ENCODE results near the gene EPX. TPM values are rescaled to one million over a fixed set of nuclear protein-coding genes. Genes with fewer than 3 reads are reported as not detected.

Gene EPX
- total and polyA plus RNA-seq, 2 of the 4 experiments (the other 2 are of a cell fraction): not detected

DNA sequence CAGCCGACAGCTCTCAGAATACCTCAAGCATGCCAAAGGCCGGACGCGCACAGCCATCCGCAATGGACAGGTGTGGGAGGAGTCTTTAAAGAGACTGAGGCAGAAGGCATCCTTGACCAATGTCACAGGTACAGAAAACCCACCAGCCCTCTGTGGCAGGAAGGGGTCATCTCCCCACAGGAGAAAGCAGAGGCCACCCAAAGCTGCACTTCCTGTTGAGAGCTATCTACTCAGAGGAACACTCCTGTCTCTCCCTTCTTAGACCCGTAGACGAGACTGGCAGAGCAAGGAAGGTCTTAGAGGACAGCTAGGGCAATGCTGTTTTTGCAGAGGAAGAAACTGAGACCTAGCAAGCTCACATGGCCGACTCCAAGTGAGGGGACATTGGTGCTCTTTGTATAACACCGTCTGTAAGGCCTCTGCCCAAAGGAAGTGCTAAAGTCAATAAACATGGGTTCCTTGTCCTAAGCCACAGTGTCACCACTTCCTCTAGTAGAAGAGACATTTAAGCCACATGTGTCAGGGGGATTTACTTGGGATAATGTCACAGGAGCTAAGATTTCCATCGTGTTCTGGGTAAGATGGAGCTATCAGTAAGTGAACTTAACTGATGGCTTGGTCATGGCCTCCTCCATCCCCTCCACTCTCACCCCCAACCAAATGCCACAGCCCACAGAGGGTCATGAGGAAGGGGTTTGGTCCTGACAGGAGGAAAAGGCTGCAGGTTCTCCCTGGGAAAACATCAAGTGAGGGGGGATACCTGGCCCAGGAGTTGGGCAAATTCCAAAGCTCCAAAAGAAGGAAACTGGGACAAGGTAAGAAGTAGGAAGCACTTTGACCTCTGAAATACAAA, 55.2 kb downstream of the EPX start:
- no peak overlapping the region for H4K5ac ChIP-seq (ENCODE audit: low read depth, low read length)
- in situ Hi-C loops (cut with MboI; ENCODE audit: low sequenced_read_pairs): no loop called here
- no peak overlapping the region for H2BK120ac ChIP-seq (ENCODE audit: low read depth, low read length)
- no peaks in the 10 kb centered on the region for H3K9me1 ChIP-seq (ENCODE audit: insufficient read depth, low read length)
- H3K14ac ChIP-seq (replicated peaks; ENCODE audit: low read depth, low read length): no peak overlapping the region
- no peak overlapping the region for H3K18ac ChIP-seq (ENCODE audit: low read depth, low read length)
- no peak overlapping the region for H3K27ac ChIP-seq (ENCODE audit: insufficient read depth, low read length)
- no peaks in the 10 kb centered on the region for H4K20me1 ChIP-seq (ENCODE audit: insufficient read depth, low read length)
- H3K23ac ChIP-seq (ENCODE audit: low read depth, low read length): no peak overlapping the region; the same call in 1 of the 2 replicates
- H3K27me3 ChIP-seq (ENCODE audit: control insufficient read depth, insufficient read depth, low read length): peaks cover 69% of the 10 kb centered on the region
- ATAC-seq (ENCODE audit: low read depth) (no peak), DNase-seq (no peak)
- no peaks in the 10 kb centered on the region for H3K4me1 ChIP-seq (ENCODE audit: control insufficient read depth, insufficient read depth, low read length)
- H3K9me3 ChIP-seq (ENCODE audit: control insufficient read depth, insufficient read depth, low read length): no peaks in the 10 kb centered on the region
- H3K56ac ChIP-seq (ENCODE audit: extremely low read depth, insufficient read depth, low read length): no peak overlapping the region
- H4K91ac ChIP-seq (ENCODE audit: insufficient read depth, low read depth, low read length): no peak overlapping the region
- H2AK9ac ChIP-seq (replicated peaks; ENCODE audit: low read depth, low read length, poor library complexity): no peak overlapping the region
- dilution Hi-C loops (cut with HindIII; ENCODE audit: low sequenced_read_pairs, unreplicated experiment): no loop called here
- H2BK5ac ChIP-seq (ENCODE audit: low read depth, low read length, poor library complexity, severe bottlenecking): no peak overlapping the region
- no peak overlapping the region for H2BK15ac ChIP-seq (ENCODE audit: low read depth, low read length)
- no peak overlapping the region for H3K9ac ChIP-seq (ENCODE audit: low read depth, low read length)
- H3K36me3 ChIP-seq (ENCODE audit: control insufficient read depth, insufficient read depth, low read length): no peaks in the 10 kb centered on the region
- no peak overlapping the region for H3K4me2 ChIP-seq (ENCODE audit: low read depth, low read length)
- no peak overlapping the region for H3K4me3 ChIP-seq (ENCODE audit: insufficient read depth, low read depth, low read length)
- BruUV-seq (replicated peaks): no TSS peak
- no peak overlapping the region for H2BK20ac ChIP-seq (ENCODE audit: low read depth, low read length)
- H4K8ac ChIP-seq (ENCODE audit: low read depth in 2 of 2, low read length in 2 of 2): no peak overlapping the region
- TF ChIP-seq SMC3 (IDR thresholded peaks at IDR 0.05; ENCODE audit: low read depth, low read length) (no peak), NFE2L2 (IDR thresholded peaks at IDR 0.05; ENCODE audit: low read depth, low read length) (no peak)
- TF ChIP-seq, protein P1, sequence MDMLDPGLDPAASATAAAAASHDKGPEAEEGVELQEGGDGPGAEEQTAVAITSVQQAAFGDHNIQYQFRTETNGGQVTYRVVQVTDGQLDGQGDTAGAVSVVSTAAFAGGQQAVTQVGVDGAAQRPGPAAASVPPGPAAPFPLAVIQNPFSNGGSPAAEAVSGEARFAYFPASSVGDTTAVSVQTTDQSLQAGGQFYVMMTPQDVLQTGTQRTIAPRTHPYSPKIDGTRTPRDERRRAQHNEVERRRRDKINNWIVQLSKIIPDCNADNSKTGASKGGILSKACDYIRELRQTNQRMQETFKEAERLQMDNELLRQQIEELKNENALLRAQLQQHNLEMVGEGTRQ (IDR thresholded peaks at IDR 0.05; ENCODE audit: low read depth, low read length): no peak
- intact Hi-C loops (cut with micrococcal nuclease): loop anchor here (2.0 kb wide), 1 partner anchor 199 kb away; no protein-coding TSS in a partner anchor
- no peaks in the 10 kb centered on the region for H3K79me1 ChIP-seq (ENCODE audit: low read depth in 1 of 2, low read length in 2 of 2)
- CTCF ChIA-PET: no interaction called here
- no CpG with 5 or more reads among the region's 10 CpGs for WGBS, 2 experiments (ENCODE audit: extremely low coverage in 2 of 2, insufficient read length in 1 of 2)
- POLR2A ChIA-PET (ENCODE audit: unreplicated experiment): no interaction called here
- H2AK5ac ChIP-seq (ENCODE audit: low read depth, low read length): no peak overlapping the region
- H3K4ac ChIP-seq (ENCODE audit: low read depth, low read length): no peak overlapping the region
- no peak overlapping the region for H2AFZ ChIP-seq (replicated peaks; ENCODE audit: low read length, poor library complexity)
